HepG2 (cell line): ENCODE measurements around the gene SS18L1. TPM values are rescaled to one million over a fixed set of nuclear protein-coding genes. Genes with fewer than 3 reads are reported as not detected.

Source experiments
- ATAC-seq: fragments of 200-7000 bp; cut with Tn5 transposase; 3 replicates; pipeline ENCODE4 v1.9.1; 2020; ENCODE audit warnings: mild to moderate bottlenecking, moderate library complexity
- BruUV-seq: library from RNA; stranded (reverse); fragments of 400-500 nt; replicated peaks from 2 replicates; lab custom pipeline; 2021; lab: Mats Ljungman, UMichigan
- CTCF ChIA-PET: fragments of 300-600 bp; formaldehyde crosslinking; extraction: SDS; loops from one replicate; lab custom pipeline; 2021; ENCODE audit warnings: low total read pairs, inconsistent platforms, low intra/inter-chr PET ratio; lab: Yijun Ruan, JAX
- POLR2A ChIA-PET: fragments of 350-600 bp; sonication (Branson Sonifier 250); formaldehyde crosslinking; loops from one replicate; lab custom pipeline; 2020; ENCODE audit warnings: antibody characterized with exemption, inconsistent platforms; lab: Yijun Ruan, JAX
- DNase-seq: peaks from one replicate; pipeline ENCODE4 v3.0.0-alpha.2; 2015; ENCODE audit warnings: low spot score
- FAIRE-seq: peaks from 3 replicates; lab custom pipeline; 2011; peaks lifted over from hg19 to GRCh38; lab: Jason Lieb, UNC
- H2AFZ ChIP-seq: one replicate; pipeline ENCODE4 v1.6.1; 2011; ENCODE audit warnings: low read length, inconsistent platforms
- H3K27ac ChIP-seq: fragments of 300-600 bp; 3 replicates; pipeline ENCODE4 v1.8.0; 2011; ENCODE audit warnings: mixed run types, mild to moderate bottlenecking, mixed read lengths, low read length, inconsistent platforms; ENCODE audit not compliant: insufficient read depth; ENCODE audit errors: extremely low read length
- H3K27me3 ChIP-seq, 2 experiments: fragments of 200-600 bp in 1 of 2; 2 replicates in 1 of 2; 3 replicates in 1 of 2; pipeline versions ENCODE4 v1.6.0 to v1.8.0; 2011; ENCODE audit warnings: low read length in 2 of 2, mild to moderate bottlenecking in 2 of 2, moderate library complexity in 2 of 2, inconsistent platforms in 1 of 2; ENCODE audit not compliant: insufficient read depth in 2 of 2, control insufficient read depth in 1 of 2
- H3K36me3 ChIP-seq, 2 experiments: fragments of 200-600 bp in 1 of 2; replicated peaks in 1 of 2; 2 replicates in 1 of 2; 3 replicates in 1 of 2; pipeline versions ENCODE4 v1.5.1 to v1.8.0; 2011; ENCODE audit warnings: low read length in 2 of 2, inconsistent platforms in 1 of 2; ENCODE audit not compliant: insufficient read depth in 2 of 2, control insufficient read depth in 1 of 2
- H3K4me1 ChIP-seq: 2 replicates; pipeline ENCODE4 v1.5.1; 2012; ENCODE audit warnings: low read length, inconsistent platforms; ENCODE audit not compliant: insufficient read depth
- H3K4me2 ChIP-seq: 2 replicates; pipeline ENCODE4 v1.6.0; 2011; ENCODE audit warnings: low read depth, low read length, inconsistent platforms
- H3K4me3 ChIP-seq, 3 experiments: fragments of 200-600 bp in 1 of 3; sonication (generic), shearing (Covaris generic) in 1 of 3; replicated peaks in 1 of 3; 2 replicates each; pipeline ENCODE4 v1.5.1; 2011 to 2016; ENCODE audit warnings: low read length in 3 of 3, inconsistent platforms in 2 of 3, low read depth in 2 of 3, mild to moderate bottlenecking in 2 of 3, control low read depth in 1 of 3, mixed read lengths in 1 of 3; ENCODE audit not compliant: insufficient read depth in 1 of 3
- H3K79me2 ChIP-seq: one replicate; pipeline ENCODE4 v1.6.1; 2011; ENCODE audit warnings: low read length, inconsistent platforms; ENCODE audit not compliant: insufficient read depth
- H3K9ac ChIP-seq: 2 replicates; pipeline ENCODE4 v1.6.0; 2011; ENCODE audit warnings: mild to moderate bottlenecking, low read depth, low read length, inconsistent platforms; ENCODE audit not compliant: insufficient read depth
- H3K9me3 ChIP-seq: 2 replicates; pipeline ENCODE4 v1.5.1; 2012; ENCODE audit warnings: mild to moderate bottlenecking, low read length
- H4K20me1 ChIP-seq: 2 replicates; pipeline ENCODE4 v1.6.0; 2011; ENCODE audit warnings: inconsistent platforms, mild to moderate bottlenecking, low read length, moderate library complexity; ENCODE audit not compliant: insufficient read depth
- AFF4 ChIP-seq: sonication (generic); formaldehyde crosslinking; IDR thresholded peaks from 2 replicates; pipeline ENCODE4 v1.4.0; 2020; ENCODE audit warnings: missing genetic modification reagents
- DMAP1 ChIP-seq: IDR thresholded peaks from 2 replicates; pipeline ENCODE4 v1.6.1; 2016
- HIVEP1 ChIP-seq: sonication (generic); formaldehyde crosslinking; IDR thresholded peaks from 2 replicates; pipeline ENCODE4 v1.4.0; 2020; ENCODE audit warnings: mild to moderate bottlenecking, missing genetic modification reagents
- PRMT3 ChIP-seq: sonication (generic); formaldehyde crosslinking; IDR thresholded peaks from 2 replicates; pipeline ENCODE4 v1.8.1; 2022; ENCODE audit warnings: low read depth, mild to moderate bottlenecking, moderate library complexity, missing genetic modification reagents, borderline replicate concordance
- RNF219 ChIP-seq: sonication (generic); formaldehyde crosslinking; IDR thresholded peaks from 2 replicates; pipeline ENCODE4 v1.5.0; 2020; ENCODE audit warnings: mild to moderate bottlenecking, missing genetic modification reagents
- SNAPC4 ChIP-seq: sonication (generic); formaldehyde crosslinking; IDR thresholded peaks from 2 replicates; pipeline ENCODE4 v1.4.0; 2020; ENCODE audit warnings: mild to moderate bottlenecking, missing genetic modification reagents
- ZNF572 ChIP-seq: sonication (generic); formaldehyde crosslinking; IDR thresholded peaks from 2 replicates; pipeline ENCODE4 v1.5.1; 2020; ENCODE audit warnings: mild to moderate bottlenecking, missing genetic modification reagents
- WGBS: methylation state at CpG from one replicate; pipeline ENCODE4 v1.1.6; 2017; ENCODE audit warnings: low lambda C conversion rate; 5-methylcytosine and 5-hydroxymethylcytosine counted together
- in situ Hi-C: cut with HindIII; loops from 2 replicates; pipeline ENCODE4 v1.10.0; 2017; ENCODE audit warnings: low pct_unique_long_range_greater_than_20kb; ENCODE audit not compliant: extremely low pct_ligation_motif_present
- intact Hi-C: fragments of 100-400 bp; cut with micrococcal nuclease; formaldehyde crosslinking; loops from one replicate; pipeline ENCODE4 v1.10.0; 2022; ENCODE audit not compliant: unreplicated experiment
- polyA plus RNA-seq, 8 experiments: library from polyadenylated mRNA; depleted of rRNA in 3 of 8; stranded (reverse) in 7 of 8; unstranded in 1 of 8; fragments of >200 nt; fragmentation: Illumina TruSeq in 4 of 8; extraction: Trizol in 4 of 8; gene quantifications; 2 replicates each; pipeline versions ENCODE4 v1.2.1 to v1.2.3, GENCODE V29; 2011 to 2016; ENCODE audit warnings: low read depth in 4 of 8, missing spikeins in 1 of 8, mixed read lengths in 1 of 8; ENCODE audit not compliant: insufficient read depth in 1 of 8
- total RNA-seq, 5 experiments: library from RNA; depleted of rRNA; stranded (reverse); fragments of >200 nt; fragmentation: Illumina TruSeq; extraction: Trizol; gene quantifications; 2 replicates each; pipeline ENCODE4 v1.2.3, GENCODE V29; 2016; ENCODE audit warnings: low read depth in 1 of 5

Gene SS18L1
- total and polyA plus RNA-seq, 2 of the 13 experiments (the other 11 are each of a cell fraction or from before 2014, with no cell fraction given), result 17.8 to 27.6 TPM

DNA sequence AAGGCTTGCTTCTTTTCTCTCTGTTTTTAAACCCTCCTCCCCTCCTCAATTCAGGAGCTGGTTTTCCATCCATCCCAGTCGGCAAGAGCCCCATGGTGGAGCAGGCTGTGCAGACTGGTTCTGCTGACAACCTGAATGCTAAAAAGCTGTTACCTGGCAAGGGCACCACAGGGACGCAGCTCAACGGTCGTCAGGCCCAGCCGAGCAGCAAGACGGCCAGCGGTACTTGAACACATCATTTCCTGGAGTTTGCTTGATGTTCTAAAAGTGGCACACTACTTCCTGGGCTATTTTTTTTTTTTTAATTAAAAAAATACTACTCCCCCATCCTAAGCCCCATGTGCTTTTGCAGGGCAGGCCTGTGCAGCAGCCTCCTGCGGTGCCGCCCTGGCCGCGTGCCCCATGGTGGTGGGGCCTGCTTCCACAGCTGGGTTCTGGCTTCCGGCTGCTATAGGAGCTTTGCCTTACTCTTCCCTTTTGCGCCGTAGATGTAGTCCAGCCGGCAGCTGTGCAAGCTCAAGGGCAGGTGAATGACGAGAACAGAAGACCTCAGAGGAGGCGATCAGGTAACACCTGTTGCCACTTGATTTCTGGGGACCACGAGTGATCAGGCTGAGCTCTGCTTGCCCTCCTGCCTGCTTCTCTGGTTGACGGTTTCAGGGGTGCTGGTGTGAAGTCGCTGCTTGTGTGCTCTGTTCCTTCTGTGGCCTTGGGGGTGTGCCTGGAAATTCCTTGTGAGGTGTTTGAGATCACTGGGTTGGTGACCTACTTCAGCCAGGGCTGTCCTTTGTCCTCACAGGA is 13.6 kb upstream of the SS18L1 start (continued):
- TF ChIP-seq SNAPC4 (CRISPR knock-in tag) (no peak), HIVEP1 (no peak), PRMT3 (CRISPR knock-in tag) (no peak), DMAP1 (CRISPR knock-in tag) (no peak), ZNF572 (CRISPR knock-in tag) (no peak)
- TF ChIP-seq, all 625 proteins: peak for 7

- H3K4me2 ChIP-seq, result no peak overlapping the region
- FAIRE-seq, result no peak
- no peak for TF ChIP-seq AFF4
- no peak for TF ChIP-seq RNF219 (CRISPR knock-in tag)
Measured at GRCh38 chr20:62131560-62132320, 11.8 kb upstream of the SS18L1 start.

More at GRCh38 chr20:62131560-62132320, 11.8 kb upstream of the SS18L1 start:
- no peak overlapping the region for H2AFZ ChIP-seq
- in situ Hi-C loops (no loop called here), intact Hi-C loops (no loop called here)
- H3K79me2 ChIP-seq, result no peaks in the 10 kb centered on the region
- no peaks in the 10 kb centered on the region for H3K27me3 ChIP-seq
- peaks cover 67 to 92% of the 10 kb centered on the region in 2 experiments for H3K36me3 ChIP-seq
- POLR2A ChIA-PET, result interaction anchor here (1.5 to 7.8 kb wide), 2 partner anchors 9 to 10 kb away, joined by 4 to 86 read pairs; partner anchors contain the start of gene LSM14B
- CTCF ChIA-PET, result no interaction called here
- H3K9me3 ChIP-seq, result no peaks in the 10 kb centered on the region
- no TSS peak for BruUV-seq
- ATAC-seq (no peak), DNase-seq (no peak)
- WGBS, result 98% methylated on average over 21 of the region's 25 CpGs
- no peak overlapping the region for H3K4me3 ChIP-seq
- H3K9ac ChIP-seq, result no peak overlapping the region
- H3K27ac ChIP-seq, result no peak overlapping the region
- H3K4me1 ChIP-seq, result peaks cover 31% of the 10 kb centered on the region
- peaks cover 21% of the 10 kb centered on the region for H4K20me1 ChIP-seq
